ENCODE measurements around the gene ATG2A. TPM values are rescaled to one million over a fixed set of nuclear protein-coding genes. Genes with fewer than 3 reads are reported as not detected.

Gene ATG2A
- polyA plus RNA-seq, 3 donors, result 12.4 to 14.7 (median 14.5) TPM

GRCh38 chr11:64892411-64892831 is 24.6 kb downstream of the ATG2A start:
- H3K27ac ChIP-seq (ENCODE audit: low read depth, low read length), result no peak overlapping the region
- WGBS, 3 donors, result 33 to 65% (median 42%) methylated on average over 11 of the region's 11 CpGs

GRCh38 chr11:64891880-64892279 is 25.1 kb downstream of the ATG2A start:
- 65 to 83% (median 81%) methylated on average over 5 of the region's 5 CpGs for WGBS, 3 donors
- H3K27ac ChIP-seq (ENCODE audit: low read depth, low read length), result no peak overlapping the region

GRCh38 chr11:64891215-64891848 is 25.7 kb downstream of the ATG2A start:
- H3K27ac ChIP-seq (ENCODE audit: low read depth, low read length), result no peak overlapping the region
- 47 to 93% (median 83%) methylated on average over 24 to 25 of the region's 25 CpGs for WGBS, 3 donors

- H3K27ac ChIP-seq (ENCODE audit: low read depth, low read length), result no peak overlapping the region
- WGBS, 3 donors, result 86 to 92% (median 88%) methylated on average over 7 of the region's 7 CpGs
Observed at GRCh38 chr11:64890522-64890939, 26.5 kb downstream of the ATG2A start.

- 57 to 64% (median 59%) methylated on average over 9 of the region's 9 CpGs for WGBS, 3 donors
Observed at GRCh38 chr11:64888729-64889511, 28.1 kb downstream of the ATG2A start.

GRCh38 chr11:64888406-64888728 is 28.6 kb downstream of the ATG2A start:
- H3K27ac ChIP-seq (ENCODE audit: low read depth, low read length), result no peak overlapping the region
- WGBS, 3 donors, result 56 to 73% (median 61%) methylated on average over 8 of the region's 8 CpGs

More at GRCh38 chr11:64888729-64889511, 28.1 kb downstream of the ATG2A start:
- no peak overlapping the region for H3K27ac ChIP-seq (ENCODE audit: low read depth, low read length)

GRCh38 chr11:64887757-64888405 is 29.1 kb downstream of the ATG2A start:
- 11 to 16% (median 15%) methylated on average over 26 to 34 of the region's 34 CpGs for WGBS, 3 donors
- no peak overlapping the region for H3K27ac ChIP-seq (ENCODE audit: low read depth, low read length)

GRCh38 chr11:64887234-64887756 is 29.7 kb downstream of the ATG2A start:
- WGBS, 3 donors, result 79 to 85% (median 81%) methylated on average over 8 of the region's 8 CpGs
- H3K27ac ChIP-seq (ENCODE audit: low read depth, low read length), result no peak overlapping the region

GRCh38 chr11:64885367-64886286 is 31.4 kb downstream of the ATG2A start:
- no peak overlapping the region for H3K27ac ChIP-seq (ENCODE audit: low read depth, low read length)

GRCh38 chr11:64884019-64884418 is 33.0 kb downstream of the ATG2A start:
- 91 to 95% (median 94%) methylated on average over 8 of the region's 8 CpGs for WGBS, 3 donors
- H3K27ac ChIP-seq (ENCODE audit: low read depth, low read length), result no peak overlapping the region

More at GRCh38 chr11:64885367-64886286, 31.4 kb downstream of the ATG2A start:
- 66 to 85% (median 70%) methylated on average over 15 of the region's 15 CpGs for WGBS, 3 donors

- H3K27ac ChIP-seq (ENCODE audit: low read depth, low read length), result no peak overlapping the region
- WGBS, 3 donors, result 81 to 94% (median 85%) methylated on average over 5 of the region's 5 CpGs
Observed at GRCh38 chr11:64883575-64883974, 33.4 kb downstream of the ATG2A start.

GRCh38 chr11:64882243-64882642 is 34.8 kb downstream of the ATG2A start:
- 62 to 69% (median 68%) methylated on average over 5 of the region's 5 CpGs for WGBS, 3 donors
- H3K27ac ChIP-seq (ENCODE audit: low read depth, low read length), result no peak overlapping the region

- H3K27ac ChIP-seq (ENCODE audit: low read depth, low read length), result no peak overlapping the region
- WGBS, 3 donors, result 72 to 82% (median 78%) methylated on average over 8 of the region's 8 CpGs
Observed at GRCh38 chr11:64881476-64881875, 35.5 kb downstream of the ATG2A start.

GRCh38 chr11:64880240-64881001 is 36.6 kb downstream of the ATG2A start:
- 57 to 84% (median 57%) methylated on average over 14 of the region's 14 CpGs for WGBS, 3 donors
- no peak overlapping the region for H3K27ac ChIP-seq (ENCODE audit: low read depth, low read length)

- H3K27ac ChIP-seq (ENCODE audit: low read depth, low read length), result peak overlapping the region; percentile 92
- 13 to 16% (median 13%) methylated on average over 16 of the region's 16 CpGs for WGBS, 3 donors
Observed at GRCh38 chr11:64879244-64879900, 37.6 kb downstream of the ATG2A start.

GRCh38 chr11:64878494-64879243 is 38.3 kb downstream of the ATG2A start, which contains the start of gene EHD1:
TSS of gene EHD1 (minus strand) at chr11:64878621. CDS start at chr11:64878464, 157 bp downstream.
- WGBS, 3 donors, result 0% methylated on average over 48 to 75 of the region's 75 CpGs
- H3K27ac ChIP-seq (ENCODE audit: low read depth, low read length), result peak within 1 kb of the TSS; percentile 92

Data from adipose tissue (tissue), 3 donors.